AG10803 (cell line): ENCODE measurements around the gene FILIP1L.

Source experiments
- DNase-seq: peaks from one replicate; pipeline ENCODE4 v3.0.0; 2010; ENCODE audit warnings: low read depth
- H3K4me3 ChIP-seq: 2 replicates; pipeline ENCODE4 v1.5.1; 2011; ENCODE audit warnings: mild to moderate bottlenecking, low read length, control low read depth
- TF ChIP-seq, protein P1 (sequence below): conservative IDR thresholded peaks from 2 replicates; pipeline ENCODE4 v1.5.1; 2011; ENCODE audit warnings: mild to moderate bottlenecking, low read length, control low read depth, inconsistent platforms

The FILIP1L gene

DNA sequence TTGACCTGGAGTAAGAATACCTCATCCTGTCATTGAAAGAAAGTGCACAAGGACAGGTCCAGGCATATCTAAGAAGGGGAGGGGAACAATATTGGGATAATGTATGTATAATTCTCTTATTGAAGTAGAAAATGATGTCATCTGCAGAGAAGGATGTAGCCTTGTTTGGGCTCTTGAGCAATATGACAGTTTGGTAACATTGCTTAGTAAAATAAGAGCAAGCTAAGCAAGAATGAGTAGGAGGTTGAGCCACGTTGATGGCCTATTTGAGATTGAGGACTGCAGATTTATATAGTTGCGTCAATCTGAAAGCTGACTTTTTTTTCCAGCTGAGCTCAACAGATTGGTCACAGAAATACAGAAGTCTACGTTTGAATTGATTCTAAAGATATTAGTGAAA lies 145.2 kb downstream of the FILIP1L start:
- H3K4me3 ChIP-seq, result no peak overlapping the region
- no peak for DNase-seq
- TF ChIP-seq, protein P1, sequence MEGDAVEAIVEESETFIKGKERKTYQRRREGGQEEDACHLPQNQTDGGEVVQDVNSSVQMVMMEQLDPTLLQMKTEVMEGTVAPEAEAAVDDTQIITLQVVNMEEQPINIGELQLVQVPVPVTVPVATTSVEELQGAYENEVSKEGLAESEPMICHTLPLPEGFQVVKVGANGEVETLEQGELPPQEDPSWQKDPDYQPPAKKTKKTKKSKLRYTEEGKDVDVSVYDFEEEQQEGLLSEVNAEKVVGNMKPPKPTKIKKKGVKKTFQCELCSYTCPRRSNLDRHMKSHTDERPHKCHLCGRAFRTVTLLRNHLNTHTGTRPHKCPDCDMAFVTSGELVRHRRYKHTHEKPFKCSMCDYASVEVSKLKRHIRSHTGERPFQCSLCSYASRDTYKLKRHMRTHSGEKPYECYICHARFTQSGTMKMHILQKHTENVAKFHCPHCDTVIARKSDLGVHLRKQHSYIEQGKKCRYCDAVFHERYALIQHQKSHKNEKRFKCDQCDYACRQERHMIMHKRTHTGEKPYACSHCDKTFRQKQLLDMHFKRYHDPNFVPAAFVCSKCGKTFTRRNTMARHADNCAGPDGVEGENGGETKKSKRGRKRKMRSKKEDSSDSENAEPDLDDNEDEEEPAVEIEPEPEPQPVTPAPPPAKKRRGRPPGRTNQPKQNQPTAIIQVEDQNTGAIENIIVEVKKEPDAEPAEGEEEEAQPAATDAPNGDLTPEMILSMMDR, result no peak

- no peak overlapping the region for H3K4me3 ChIP-seq
- DNase-seq, result peak; percentile 62
- TF ChIP-seq, protein P1, result no peak
These were observed 146.5 kb downstream of the FILIP1L start for GRCh38 chr3:99967796-99968195.

- no peak overlapping the region for H3K4me3 ChIP-seq
- DNase-seq, result peak; percentile 70
- TF ChIP-seq, protein P1, result no peak
These were observed 147.5 kb downstream of the FILIP1L start for GRCh38 chr3:99966662-99967416.

DNA sequence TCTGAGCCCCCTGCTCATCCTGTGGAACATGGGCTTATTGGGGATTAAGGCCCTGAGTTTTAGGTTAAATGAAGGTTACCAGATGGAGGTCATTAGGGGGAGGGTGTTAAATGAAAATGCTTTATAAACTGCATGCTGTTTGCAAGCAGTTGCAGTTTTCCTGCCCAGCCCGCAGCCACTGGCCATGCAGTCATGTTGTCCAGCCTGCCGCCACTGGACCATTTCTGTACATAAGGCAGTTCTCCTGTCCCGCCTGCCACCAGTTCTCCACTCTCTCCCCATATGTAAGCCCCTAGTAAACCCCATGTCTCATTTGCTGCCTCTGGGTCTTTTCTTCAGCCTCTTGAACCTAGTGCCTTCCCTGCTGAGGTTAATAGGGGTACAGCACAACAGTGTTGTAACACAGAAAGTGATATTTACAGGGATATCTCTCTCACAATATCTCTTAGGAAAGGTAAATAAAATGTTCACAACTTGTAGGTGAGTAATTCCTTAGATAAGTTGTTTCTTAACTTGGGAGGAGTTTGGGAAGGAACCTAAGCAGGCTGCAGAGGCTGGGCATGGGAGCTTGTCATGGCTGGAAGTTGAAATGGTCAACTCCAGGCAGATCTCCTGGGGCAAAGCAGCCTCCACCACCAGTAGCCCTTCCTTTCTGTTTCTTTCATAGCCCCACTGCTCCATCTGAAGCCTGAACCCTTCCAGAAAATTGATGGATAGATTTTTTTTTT lies 148.5 kb downstream of the FILIP1L start:
- TF ChIP-seq, protein P1, result no peak
- H3K4me3 ChIP-seq, result no peak overlapping the region
- DNase-seq, result no peak

DNA sequence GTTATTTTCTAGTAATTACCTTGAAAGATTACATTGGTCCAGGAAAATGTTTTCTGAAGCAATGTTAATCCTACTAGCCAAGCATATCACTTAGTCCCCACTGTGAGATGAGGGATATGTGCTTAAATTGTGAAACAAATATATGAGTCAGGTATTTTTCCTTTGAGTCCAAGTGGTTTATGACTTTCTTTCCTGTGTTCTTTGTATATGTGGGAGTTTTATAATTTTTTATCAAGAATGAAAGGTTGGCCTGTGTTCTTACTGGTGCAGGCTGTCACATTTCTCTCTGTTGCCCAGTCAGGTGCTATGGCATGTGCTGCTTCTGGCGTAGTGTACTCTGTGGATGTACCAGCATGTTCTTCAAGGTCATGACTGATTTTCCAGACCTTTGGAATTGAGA lies 149.2 kb downstream of the FILIP1L start:
- peak; percentile 49 for DNase-seq
- TF ChIP-seq, protein P1, result no peak

DNA sequence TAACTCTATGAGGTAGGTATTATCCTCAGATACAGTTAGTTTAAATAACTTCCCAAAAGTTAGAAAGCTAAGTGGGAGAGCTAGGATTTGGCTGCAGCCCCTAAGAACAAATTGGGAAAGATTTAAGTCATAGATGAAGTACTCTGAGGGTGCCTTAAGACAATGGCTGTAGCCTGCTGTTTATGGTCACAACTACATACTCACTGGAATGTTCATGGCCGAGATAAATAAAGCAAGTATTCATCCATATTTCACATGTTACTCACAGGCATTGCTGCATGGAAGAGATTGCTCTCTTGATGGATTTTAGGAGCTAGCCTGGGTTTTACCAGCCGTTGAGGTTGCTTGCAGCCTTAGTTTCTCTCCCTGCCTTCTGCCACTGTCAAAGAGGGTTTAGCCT lies 151.6 kb downstream of the FILIP1L start:
- no peak overlapping the region for H3K4me3 ChIP-seq
- TF ChIP-seq, protein P1, result no peak
- peak; percentile 86 for DNase-seq

More for the DNA sequence above, 149.2 kb downstream of the FILIP1L start:
- H3K4me3 ChIP-seq, result no peak overlapping the region
